ENCODE measurements around the gene CBLN4.

Gene CBLN4

DNA sequence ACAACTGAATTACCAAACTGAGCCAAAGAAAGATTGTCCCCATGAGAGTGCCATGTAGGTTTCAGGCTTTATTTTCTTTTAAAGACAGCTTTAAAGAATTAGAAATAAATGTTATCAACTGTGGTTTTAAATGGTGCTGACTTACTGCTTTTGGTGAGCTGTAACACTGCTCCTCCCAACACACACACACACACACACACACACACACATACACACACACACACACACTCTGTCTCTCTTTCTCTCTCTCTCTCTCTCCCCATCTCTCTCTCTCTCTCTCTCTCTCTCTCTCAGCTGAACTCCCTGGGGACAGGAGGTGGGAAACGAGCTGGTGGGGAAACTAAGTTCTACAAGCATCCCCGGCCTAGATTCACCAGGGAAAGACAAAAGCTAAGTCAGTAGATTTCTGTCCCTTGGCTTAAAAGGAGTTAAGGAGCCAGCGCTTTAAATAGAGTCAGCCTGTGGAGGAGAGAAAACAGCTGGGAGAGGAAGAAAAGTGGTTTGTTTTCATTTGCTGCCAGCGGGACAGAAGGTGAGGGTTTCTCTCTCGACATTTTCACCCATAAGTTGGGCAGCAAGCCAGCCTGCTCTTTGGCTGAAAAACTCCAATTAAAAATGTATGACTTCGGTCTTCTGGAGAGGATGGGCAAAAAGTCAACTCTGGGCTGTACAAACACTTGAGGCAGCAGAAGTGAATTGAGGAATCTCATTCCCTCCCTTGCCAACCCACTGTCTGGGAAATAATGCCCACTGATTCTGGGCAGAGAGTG, 27.4 kb downstream of the CBLN4 start:
- no peak for TF ChIP-seq REST (IDR thresholded peaks at IDR 0.05; ENCODE audit: insufficient read depth in 1 of 2, low read depth in 2 of 2, low read length in 2 of 2)
- no peak for TF ChIP-seq FOXP2 (optimal IDR thresholded peaks at IDR 0.05; ENCODE audit: borderline replicate concordance, extremely low read depth, extremely low read length, insufficient read depth)
- TF ChIP-seq TAF1 (IDR thresholded peaks at IDR 0.05; ENCODE audit: borderline replicate concordance, insufficient read depth, low read length), result no peak
- no peak for TF ChIP-seq SIN3A (IDR thresholded peaks at IDR 0.05; ENCODE audit: borderline replicate concordance, insufficient read depth, low read length)
- TF ChIP-seq POLR2AphosphoS5 (IDR thresholded peaks at IDR 0.05; ENCODE audit: low read depth, low read length), result no peak

DNA sequence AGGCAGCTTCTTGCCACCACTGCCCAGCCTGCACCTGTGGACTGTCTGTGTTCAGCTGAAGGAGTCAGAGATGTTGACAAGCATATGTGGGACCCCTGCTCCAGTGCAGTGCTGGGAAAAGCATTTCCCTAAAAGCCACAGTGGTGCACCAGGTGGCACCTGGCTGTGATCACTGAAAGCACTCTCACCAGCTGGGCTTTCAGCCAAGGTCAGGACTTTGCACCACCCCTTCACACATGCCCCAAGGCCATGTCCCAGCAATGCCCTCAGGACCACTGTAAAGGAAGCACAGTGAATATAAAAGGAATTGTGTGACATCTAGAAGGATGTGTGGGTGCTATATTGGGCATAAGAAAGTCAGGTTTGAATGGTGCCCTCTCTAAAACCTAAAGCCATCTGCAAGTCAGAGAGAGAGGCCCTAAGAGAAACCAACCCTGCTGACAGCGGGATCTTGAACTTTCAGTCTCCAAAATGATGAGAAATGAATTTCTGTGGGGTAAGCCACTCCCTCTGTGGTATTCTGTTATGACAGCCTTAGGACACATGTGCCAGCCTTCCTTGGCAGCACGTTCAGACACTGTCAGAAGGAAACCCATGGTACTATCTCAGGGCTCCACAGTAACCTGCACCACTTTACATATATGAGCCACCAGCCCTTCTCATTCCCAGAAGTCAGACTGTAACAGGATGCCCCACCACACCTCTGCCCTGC, 30.7 kb downstream of the CBLN4 start:
- TF ChIP-seq SIN3A (IDR thresholded peaks at IDR 0.05; ENCODE audit: borderline replicate concordance, insufficient read depth, low read length) (no peak), POLR2AphosphoS5 (IDR thresholded peaks at IDR 0.05; ENCODE audit: low read depth, low read length) (no peak), REST (IDR thresholded peaks at IDR 0.05; ENCODE audit: insufficient read depth in 1 of 2, low read depth in 2 of 2, low read length in 2 of 2) (no peak)

GRCh38 chr20:55964790-55965189, 40.5 kb downstream of the CBLN4 start:
- no peak for TF ChIP-seq TAF1 (IDR thresholded peaks at IDR 0.05; ENCODE audit: borderline replicate concordance, insufficient read depth, low read length)
- TF ChIP-seq FOXP2 (optimal IDR thresholded peaks at IDR 0.05; ENCODE audit: borderline replicate concordance, extremely low read depth, extremely low read length, insufficient read depth), result no peak
- no peak for TF ChIP-seq REST (IDR thresholded peaks at IDR 0.05; ENCODE audit: insufficient read depth in 1 of 2, low read depth in 2 of 2, low read length in 2 of 2)
- no peak for TF ChIP-seq SIN3A (IDR thresholded peaks at IDR 0.05; ENCODE audit: borderline replicate concordance, insufficient read depth, low read length)
- TF ChIP-seq POLR2AphosphoS5 (IDR thresholded peaks at IDR 0.05; ENCODE audit: low read depth, low read length), result no peak

DNA sequence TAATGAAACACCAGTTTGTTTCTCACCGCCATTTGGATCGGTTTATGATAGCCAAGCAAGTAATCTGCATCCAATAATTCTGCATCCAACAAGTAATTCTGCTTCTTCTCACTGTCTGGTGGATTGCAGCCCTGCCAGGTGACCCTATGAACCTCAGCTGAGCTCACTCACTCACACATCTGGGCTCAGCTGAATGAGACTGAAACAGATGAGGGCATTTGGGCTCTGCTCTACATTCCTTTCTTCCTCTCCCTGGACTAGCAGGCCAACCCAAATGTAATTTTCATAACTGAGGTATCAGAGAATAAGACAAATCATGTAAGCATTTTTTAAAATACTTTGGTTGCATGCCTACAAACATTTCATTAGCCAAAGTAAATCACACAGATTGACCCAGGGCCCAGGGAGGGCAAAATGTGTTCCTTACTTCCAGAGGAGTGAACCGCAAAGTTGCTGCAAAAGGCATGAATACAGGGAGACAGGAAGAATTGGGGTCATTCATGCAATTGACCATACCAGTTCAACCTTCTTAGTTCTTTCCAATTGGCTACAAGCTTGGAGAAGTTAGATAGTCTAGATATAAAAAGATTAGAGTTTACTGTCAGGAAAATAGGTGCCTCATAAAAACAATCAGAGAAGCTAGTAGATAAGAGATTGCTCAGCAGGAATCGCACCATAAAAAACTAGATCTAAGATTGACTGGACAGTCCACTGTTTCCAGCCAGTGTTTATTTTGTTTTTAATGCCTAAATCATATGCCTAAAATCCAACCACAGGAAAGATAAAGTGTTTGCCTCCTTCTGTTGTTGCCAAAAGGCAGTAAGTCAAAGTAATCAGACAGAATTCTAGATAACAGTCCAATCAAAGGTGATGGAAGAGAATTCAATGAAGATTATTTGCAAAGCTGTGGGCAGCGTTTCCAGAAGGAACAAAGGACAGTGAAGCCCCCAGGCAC, 43.7 kb downstream of the CBLN4 start:
- TF ChIP-seq FOXP2 (optimal IDR thresholded peaks at IDR 0.05; ENCODE audit: borderline replicate concordance, extremely low read depth, extremely low read length, insufficient read depth) (no peak), TAF1 (IDR thresholded peaks at IDR 0.05; ENCODE audit: borderline replicate concordance, insufficient read depth, low read length) (no peak), SIN3A (IDR thresholded peaks at IDR 0.05; ENCODE audit: borderline replicate concordance, insufficient read depth, low read length) (no peak), POLR2AphosphoS5 (IDR thresholded peaks at IDR 0.05; ENCODE audit: low read depth, low read length) (no peak), REST (IDR thresholded peaks at IDR 0.05; ENCODE audit: insufficient read depth in 1 of 2, low read depth in 2 of 2, low read length in 2 of 2) (no peak)
